Measurements from ENCODE around the gene SKOR1.

DNA sequence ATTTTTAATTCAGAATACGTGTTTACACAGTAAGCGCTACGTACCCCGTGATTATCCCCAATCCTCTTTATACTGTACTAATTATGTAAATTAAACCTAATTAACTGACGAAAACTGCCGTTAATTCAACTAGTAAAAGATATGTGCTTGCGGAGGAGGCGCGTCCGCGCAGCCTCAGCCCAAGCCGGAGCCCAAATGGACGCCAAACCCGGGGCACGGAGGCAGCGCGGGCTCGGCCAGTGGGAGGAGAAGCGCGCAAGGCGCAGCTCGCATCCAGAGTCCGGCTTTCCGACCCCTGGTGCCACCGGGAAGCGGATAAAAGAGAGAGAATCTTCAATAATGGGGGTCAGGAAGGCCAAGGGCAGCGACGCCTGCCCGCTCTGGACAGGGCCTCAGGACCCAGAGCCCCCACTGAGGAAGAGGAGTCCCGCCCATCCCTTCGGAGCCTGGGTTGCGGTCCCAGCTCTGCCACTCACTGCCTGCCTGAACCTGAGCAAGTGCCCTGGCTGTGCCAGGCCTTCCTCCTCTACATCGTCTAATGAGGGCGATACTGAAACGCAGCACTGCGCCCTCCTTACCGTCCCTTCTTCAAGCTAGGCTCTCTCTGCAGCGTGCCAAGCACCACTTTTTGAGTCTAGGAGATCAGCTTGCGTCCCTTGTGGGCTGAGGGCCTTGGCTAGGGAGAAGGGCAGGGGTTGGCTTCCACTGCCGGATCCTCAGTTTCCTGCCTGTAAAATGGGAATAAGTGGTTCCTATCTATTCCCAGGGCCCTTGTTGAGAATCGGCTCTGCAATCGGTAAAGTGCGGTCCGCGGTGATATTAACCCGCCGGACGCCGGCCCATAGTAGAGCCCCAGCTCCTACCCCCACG, 5.0 kb upstream of the SKOR1 start:
- TF ChIP-seq, protein P1, sequence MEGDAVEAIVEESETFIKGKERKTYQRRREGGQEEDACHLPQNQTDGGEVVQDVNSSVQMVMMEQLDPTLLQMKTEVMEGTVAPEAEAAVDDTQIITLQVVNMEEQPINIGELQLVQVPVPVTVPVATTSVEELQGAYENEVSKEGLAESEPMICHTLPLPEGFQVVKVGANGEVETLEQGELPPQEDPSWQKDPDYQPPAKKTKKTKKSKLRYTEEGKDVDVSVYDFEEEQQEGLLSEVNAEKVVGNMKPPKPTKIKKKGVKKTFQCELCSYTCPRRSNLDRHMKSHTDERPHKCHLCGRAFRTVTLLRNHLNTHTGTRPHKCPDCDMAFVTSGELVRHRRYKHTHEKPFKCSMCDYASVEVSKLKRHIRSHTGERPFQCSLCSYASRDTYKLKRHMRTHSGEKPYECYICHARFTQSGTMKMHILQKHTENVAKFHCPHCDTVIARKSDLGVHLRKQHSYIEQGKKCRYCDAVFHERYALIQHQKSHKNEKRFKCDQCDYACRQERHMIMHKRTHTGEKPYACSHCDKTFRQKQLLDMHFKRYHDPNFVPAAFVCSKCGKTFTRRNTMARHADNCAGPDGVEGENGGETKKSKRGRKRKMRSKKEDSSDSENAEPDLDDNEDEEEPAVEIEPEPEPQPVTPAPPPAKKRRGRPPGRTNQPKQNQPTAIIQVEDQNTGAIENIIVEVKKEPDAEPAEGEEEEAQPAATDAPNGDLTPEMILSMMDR (CRISPR knock-in tag; IDR thresholded peaks at IDR 0.05) = no peak
- no peak for TF ChIP-seq ZBTB34 (CRISPR knock-in tag; IDR thresholded peaks at IDR 0.05)
- TF ChIP-seq E2F1 (CRISPR knock-in tag; IDR thresholded peaks at IDR 0.05) = no peak
- TF ChIP-seq MAX (IDR thresholded peaks at IDR 0.05) = no peak
- no peak for TF ChIP-seq NONO (IDR thresholded peaks at IDR 0.05)
- TF ChIP-seq NONO (CRISPR knock-in tag; conservative IDR thresholded peaks at IDR 0.05) = no peak
- no peak for TF ChIP-seq CC2D1A (CRISPR knock-in tag; IDR thresholded peaks at IDR 0.05)
- TF ChIP-seq TBP (CRISPR knock-in tag; IDR thresholded peaks at IDR 0.05) = no peak
- TF ChIP-seq ZNF121 (CRISPR knock-in tag; IDR thresholded peaks at IDR 0.05) = no peak
- no peak for TF ChIP-seq ZC3H4 (CRISPR knock-in tag; IDR thresholded peaks at IDR 0.05; ENCODE audit: borderline replicate concordance)
- no peak for TF ChIP-seq EP300 (IDR thresholded peaks at IDR 0.05; ENCODE audit: low read depth in 2 of 2, low read length in 2 of 2)
- no peak for TF ChIP-seq EP300 (CRISPR knock-in tag; IDR thresholded peaks at IDR 0.05; ENCODE audit: borderline replicate concordance)
- TF ChIP-seq TRIM24 (CRISPR knock-in tag; IDR thresholded peaks at IDR 0.05) = no peak
- TF ChIP-seq ZNF510 (CRISPR knock-in tag; IDR thresholded peaks at IDR 0.05; ENCODE audit: low read depth) = no peak

Measured in HepG2 (cell line).